ENCODE results near the gene ADAM20.

GRCh38 chr14:70558356-70558755 is 23.6 kb upstream of the ADAM20 start:
- TF ChIP-seq, protein P1, sequence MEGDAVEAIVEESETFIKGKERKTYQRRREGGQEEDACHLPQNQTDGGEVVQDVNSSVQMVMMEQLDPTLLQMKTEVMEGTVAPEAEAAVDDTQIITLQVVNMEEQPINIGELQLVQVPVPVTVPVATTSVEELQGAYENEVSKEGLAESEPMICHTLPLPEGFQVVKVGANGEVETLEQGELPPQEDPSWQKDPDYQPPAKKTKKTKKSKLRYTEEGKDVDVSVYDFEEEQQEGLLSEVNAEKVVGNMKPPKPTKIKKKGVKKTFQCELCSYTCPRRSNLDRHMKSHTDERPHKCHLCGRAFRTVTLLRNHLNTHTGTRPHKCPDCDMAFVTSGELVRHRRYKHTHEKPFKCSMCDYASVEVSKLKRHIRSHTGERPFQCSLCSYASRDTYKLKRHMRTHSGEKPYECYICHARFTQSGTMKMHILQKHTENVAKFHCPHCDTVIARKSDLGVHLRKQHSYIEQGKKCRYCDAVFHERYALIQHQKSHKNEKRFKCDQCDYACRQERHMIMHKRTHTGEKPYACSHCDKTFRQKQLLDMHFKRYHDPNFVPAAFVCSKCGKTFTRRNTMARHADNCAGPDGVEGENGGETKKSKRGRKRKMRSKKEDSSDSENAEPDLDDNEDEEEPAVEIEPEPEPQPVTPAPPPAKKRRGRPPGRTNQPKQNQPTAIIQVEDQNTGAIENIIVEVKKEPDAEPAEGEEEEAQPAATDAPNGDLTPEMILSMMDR (IDR thresholded peaks at IDR 0.05): no peak
- TF ChIP-seq EP300 (IDR thresholded peaks at IDR 0.05) (no peak), POLR2A (IDR thresholded peaks at IDR 0.05) (no peak)
